DND-41 (cell line): ENCODE data around the gene TSPAN1.

Experiments used
- ATAC-seq: fragments of 200-7000 bp; cut with Tn5 transposase; 3 replicates; pipeline ENCODE4 v1.9.1; 2021; ENCODE audit warnings: low read depth; ENCODE audit not compliant: insufficient read depth
- DNase-seq: peaks from one replicate; pipeline ENCODE4 v3.0.0-alpha.2; 2020
- H2AFZ ChIP-seq: 2 replicates; pipeline ENCODE4 v1.6.0; 2012; ENCODE audit warnings: low read depth, low read length
- H3K27ac ChIP-seq: 2 replicates; pipeline ENCODE4 v1.5.1; 2012; ENCODE audit warnings: low read length, inconsistent platforms
- H3K27me3 ChIP-seq: fragments of 200-600 bp; sonication (generic); 2 replicates; pipeline ENCODE4 v1.6.0; 2012; ENCODE audit warnings: low read length, mild to moderate bottlenecking, inconsistent platforms; ENCODE audit not compliant: insufficient read depth, poor library complexity
- H3K36me3 ChIP-seq: 2 replicates; pipeline ENCODE4 v1.5.1; 2012; ENCODE audit warnings: low read length, inconsistent platforms; ENCODE audit not compliant: insufficient read depth
- H3K4me1 ChIP-seq: 2 replicates; pipeline ENCODE4 v1.5.1; 2012; ENCODE audit warnings: mild to moderate bottlenecking, low read length; ENCODE audit not compliant: insufficient read depth
- H3K4me2 ChIP-seq: 2 replicates; pipeline ENCODE4 v1.6.0; 2012; ENCODE audit warnings: mild to moderate bottlenecking, moderate library complexity, low read length, inconsistent platforms; ENCODE audit not compliant: insufficient read depth
- H3K4me3 ChIP-seq, 2 experiments: fragments of 200-600 bp in 1 of 2; shearing (Covaris generic) in 1 of 2; 2 replicates each; pipeline ENCODE4 v1.5.1; 2012 to 2016; ENCODE audit warnings: inconsistent platforms in 2 of 2, low read length in 2 of 2, mild to moderate bottlenecking in 2 of 2, low read depth in 1 of 2, moderate library complexity in 1 of 2
- H3K79me2 ChIP-seq: 2 replicates; pipeline ENCODE4 v1.6.0; 2012; ENCODE audit warnings: low read length, inconsistent platforms; ENCODE audit not compliant: insufficient read depth
- H3K9ac ChIP-seq: 2 replicates; pipeline ENCODE4 v1.6.0; 2012; ENCODE audit warnings: low read depth, mild to moderate bottlenecking, inconsistent platforms, low read length, moderate library complexity
- H3K9me3 ChIP-seq: 2 replicates; pipeline ENCODE4 v1.5.1; 2012; ENCODE audit warnings: low read length, moderate library complexity, mild to moderate bottlenecking, inconsistent platforms; ENCODE audit not compliant: insufficient read depth, severe bottlenecking
- H4K20me1 ChIP-seq: 2 replicates; pipeline ENCODE4 v1.6.0; 2012; ENCODE audit warnings: low read length; ENCODE audit not compliant: insufficient read depth
- EZH2 ChIP-seq: IDR thresholded peaks from 3 replicates; pipeline ENCODE4 v1.6.1; 2012; ENCODE audit warnings: borderline replicate concordance, low read depth, mild to moderate bottlenecking, moderate library complexity, low read length, inconsistent platforms; ENCODE audit not compliant: severe bottlenecking
- TF ChIP-seq, protein P1 (sequence below): IDR thresholded peaks from 2 replicates; pipeline ENCODE4 v1.5.1; 2012; ENCODE audit warnings: borderline replicate concordance, low read length, moderate library complexity, mild to moderate bottlenecking; ENCODE audit not compliant: poor library complexity, severe bottlenecking; ENCODE audit errors: extremely low read depth

TSPAN1 gene

DNA sequence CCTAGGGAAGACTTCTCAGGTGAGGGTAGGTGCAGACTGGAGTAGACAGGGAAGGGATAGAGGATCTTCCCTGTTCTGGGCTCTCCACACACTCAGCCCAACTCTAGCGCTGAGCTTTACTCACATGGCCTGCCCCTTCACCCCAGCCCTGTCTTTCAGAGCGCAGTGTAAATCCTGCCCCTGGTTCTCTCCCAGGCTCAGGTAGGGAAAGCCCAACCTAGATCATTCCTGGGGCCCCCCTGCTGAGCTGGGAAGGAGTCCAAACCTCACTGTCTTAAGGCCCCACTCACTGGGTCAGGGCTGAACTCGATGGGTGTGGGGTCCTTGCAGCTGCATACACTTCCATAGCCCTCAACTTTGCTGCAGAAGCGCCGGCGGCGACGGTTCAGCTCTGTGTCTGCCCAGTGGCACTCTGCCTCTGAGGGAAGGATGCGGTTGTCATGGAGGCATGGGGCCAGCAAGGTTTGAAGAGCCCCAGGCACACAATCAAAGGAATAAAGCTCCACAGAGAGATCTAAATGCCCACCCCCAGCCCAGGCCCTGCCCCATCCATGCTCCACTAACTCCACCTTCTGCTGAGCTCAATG is 19.2 kb downstream of the TSPAN1 start:
- Histone ChIP-seq H3K4me1 (peaks cover 23% of the 10 kb centered on the region), H3K79me2 (peaks cover 17% of the 10 kb centered on the region), H2AFZ (no peak overlapping the region), H3K27me3 (no peaks in the 10 kb centered on the region), H3K4me3 (no peak overlapping the region), H3K4me2 (no peak overlapping the region), H4K20me1 (no peaks in the 10 kb centered on the region), H3K36me3 (peaks cover 73% of the 10 kb centered on the region), H3K27ac (no peak overlapping the region), H3K9me3 (no peaks in the 10 kb centered on the region), H3K9ac (no peak overlapping the region)
- DNase-seq: no peak
- TF ChIP-seq EZH2: no peak
- TF ChIP-seq, protein P1, sequence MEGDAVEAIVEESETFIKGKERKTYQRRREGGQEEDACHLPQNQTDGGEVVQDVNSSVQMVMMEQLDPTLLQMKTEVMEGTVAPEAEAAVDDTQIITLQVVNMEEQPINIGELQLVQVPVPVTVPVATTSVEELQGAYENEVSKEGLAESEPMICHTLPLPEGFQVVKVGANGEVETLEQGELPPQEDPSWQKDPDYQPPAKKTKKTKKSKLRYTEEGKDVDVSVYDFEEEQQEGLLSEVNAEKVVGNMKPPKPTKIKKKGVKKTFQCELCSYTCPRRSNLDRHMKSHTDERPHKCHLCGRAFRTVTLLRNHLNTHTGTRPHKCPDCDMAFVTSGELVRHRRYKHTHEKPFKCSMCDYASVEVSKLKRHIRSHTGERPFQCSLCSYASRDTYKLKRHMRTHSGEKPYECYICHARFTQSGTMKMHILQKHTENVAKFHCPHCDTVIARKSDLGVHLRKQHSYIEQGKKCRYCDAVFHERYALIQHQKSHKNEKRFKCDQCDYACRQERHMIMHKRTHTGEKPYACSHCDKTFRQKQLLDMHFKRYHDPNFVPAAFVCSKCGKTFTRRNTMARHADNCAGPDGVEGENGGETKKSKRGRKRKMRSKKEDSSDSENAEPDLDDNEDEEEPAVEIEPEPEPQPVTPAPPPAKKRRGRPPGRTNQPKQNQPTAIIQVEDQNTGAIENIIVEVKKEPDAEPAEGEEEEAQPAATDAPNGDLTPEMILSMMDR: no peak
- no peak for ATAC-seq

DNA sequence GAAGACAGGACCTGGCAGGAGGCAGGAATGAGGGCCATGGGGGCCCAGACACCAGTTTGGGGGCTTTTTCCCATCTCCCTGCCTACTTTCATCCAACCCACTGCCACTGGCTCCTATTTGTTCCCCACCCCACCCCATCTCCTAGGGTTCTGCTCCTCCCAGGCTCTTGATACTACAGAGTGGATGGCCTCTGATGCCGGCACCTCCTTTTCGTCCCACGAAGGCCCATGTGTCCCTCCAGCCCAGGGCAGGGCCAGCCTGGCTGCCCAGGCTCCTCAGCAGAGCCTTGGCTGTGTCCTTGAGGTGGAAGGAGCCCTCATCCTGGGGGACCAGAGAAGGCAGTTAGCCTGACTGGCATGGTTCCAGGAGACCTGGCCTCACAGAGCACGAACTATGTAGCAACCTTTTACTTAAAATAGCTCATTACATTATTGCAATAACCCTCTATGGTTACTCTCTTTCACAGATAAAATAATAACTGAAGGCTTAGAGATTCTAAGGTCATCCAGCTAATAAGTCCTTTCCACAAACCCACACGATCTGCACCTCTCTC is 19.8 kb downstream of the TSPAN1 start:
- Histone ChIP-seq H3K9me3 (no peaks in the 10 kb centered on the region), H3K4me2 (no peak overlapping the region), H2AFZ (no peak overlapping the region), H3K4me1 (peaks cover 30% of the 10 kb centered on the region), H3K27ac (no peak overlapping the region), H4K20me1 (no peaks in the 10 kb centered on the region), H3K27me3 (no peaks in the 10 kb centered on the region), H3K9ac (no peak overlapping the region), H3K36me3 (peaks cover 67% of the 10 kb centered on the region), H3K79me2 (peaks cover 17% of the 10 kb centered on the region), H3K4me3 (no peak overlapping the region)
- ATAC-seq (no peak), DNase-seq (no peak)
- no peak for TF ChIP-seq EZH2
- TF ChIP-seq, protein P1: no peak

DNA sequence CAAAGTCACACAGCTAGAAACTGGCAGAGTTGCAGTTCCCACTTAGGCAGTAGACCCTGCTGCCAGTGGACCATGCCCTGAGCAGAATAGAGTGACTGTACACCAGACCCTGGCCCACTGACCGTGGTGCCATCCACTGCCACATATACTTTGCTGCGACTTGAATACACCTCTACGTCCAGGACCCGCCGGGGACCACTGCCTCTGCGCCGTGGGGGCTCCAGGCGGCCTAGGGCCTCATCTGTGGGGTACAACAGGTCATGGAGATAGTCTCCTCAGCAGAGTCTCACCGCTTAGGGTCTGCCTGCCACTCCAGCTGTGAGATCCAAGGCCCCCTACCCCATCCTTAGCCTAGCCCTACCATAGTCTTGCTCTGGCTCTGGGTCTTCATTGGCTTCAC is 21.7 kb downstream of the TSPAN1 start:
- Histone ChIP-seq H3K9me3 (no peaks in the 10 kb centered on the region), H3K4me1 (peaks cover 30% of the 10 kb centered on the region), H3K9ac (peak overlapping the region; percentile 72), H3K4me3 (peak overlapping the region in 1 of 2 experiments; percentile 100; a peak in 1 of 4 replicates), H3K27ac (peak overlapping the region; percentile 16; the same call in 1 of the 2 replicates), H4K20me1 (no peaks in the 10 kb centered on the region), H3K27me3 (no peaks in the 10 kb centered on the region), H2AFZ (no peak overlapping the region), H3K4me2 (peak overlapping the region; percentile 100; the same call in 1 of the 2 replicates), H3K36me3 (peaks cover 53% of the 10 kb centered on the region), H3K79me2 (peaks cover 17% of the 10 kb centered on the region)
- no peak for ATAC-seq
- TF ChIP-seq EZH2: no peak
- TF ChIP-seq, protein P1: no peak
- DNase-seq: no peak
